Measurements from ENCODE around the gene EML6.

EML6 gene

GRCh38 chr2:54758951-54759350, 35.5 kb downstream of the EML6 start:
- no peak for TF ChIP-seq SIN3A (IDR thresholded peaks at IDR 0.05; ENCODE audit: borderline replicate concordance, insufficient read depth, low read length)

GRCh38 chr2:54760310-54760709, 36.8 kb downstream of the EML6 start:
- TF ChIP-seq REST (IDR thresholded peaks at IDR 0.05; ENCODE audit: insufficient read depth in 1 of 2, low read depth in 2 of 2, low read length in 2 of 2) (no peak), FOXP2 (optimal IDR thresholded peaks at IDR 0.05; ENCODE audit: borderline replicate concordance, extremely low read depth, extremely low read length, insufficient read depth) (no peak), SIN3A (IDR thresholded peaks at IDR 0.05; ENCODE audit: borderline replicate concordance, insufficient read depth, low read length) (no peak), TAF1 (IDR thresholded peaks at IDR 0.05; ENCODE audit: borderline replicate concordance, insufficient read depth, low read length) (no peak), POLR2AphosphoS5 (IDR thresholded peaks at IDR 0.05; ENCODE audit: low read depth, low read length) (no peak)

GRCh38 chr2:54763636-54764291, 40.3 kb downstream of the EML6 start:
- TF ChIP-seq REST (IDR thresholded peaks at IDR 0.05; ENCODE audit: insufficient read depth in 1 of 2, low read depth in 2 of 2, low read length in 2 of 2) = no peak
- no peak for TF ChIP-seq TAF1 (IDR thresholded peaks at IDR 0.05; ENCODE audit: borderline replicate concordance, insufficient read depth, low read length)
- TF ChIP-seq POLR2AphosphoS5 (IDR thresholded peaks at IDR 0.05; ENCODE audit: low read depth, low read length) = no peak
- no peak for TF ChIP-seq FOXP2 (optimal IDR thresholded peaks at IDR 0.05; ENCODE audit: borderline replicate concordance, extremely low read depth, extremely low read length, insufficient read depth)
- TF ChIP-seq SIN3A (IDR thresholded peaks at IDR 0.05; ENCODE audit: borderline replicate concordance, insufficient read depth, low read length) = no peak

- no peak for TF ChIP-seq TAF1 (IDR thresholded peaks at IDR 0.05; ENCODE audit: borderline replicate concordance, insufficient read depth, low read length)
- TF ChIP-seq REST (IDR thresholded peaks at IDR 0.05; ENCODE audit: insufficient read depth in 1 of 2, low read depth in 2 of 2, low read length in 2 of 2) = no peak
- TF ChIP-seq POLR2AphosphoS5 (IDR thresholded peaks at IDR 0.05; ENCODE audit: low read depth, low read length) = no peak
- no peak for TF ChIP-seq SIN3A (IDR thresholded peaks at IDR 0.05; ENCODE audit: borderline replicate concordance, insufficient read depth, low read length)
- TF ChIP-seq FOXP2 (optimal IDR thresholded peaks at IDR 0.05; ENCODE audit: borderline replicate concordance, extremely low read depth, extremely low read length, insufficient read depth) = no peak
Observed at GRCh38 chr2:54767921-54768320, 44.5 kb downstream of the EML6 start.

- no peak for TF ChIP-seq TAF1 (IDR thresholded peaks at IDR 0.05; ENCODE audit: borderline replicate concordance, insufficient read depth, low read length)
- no peak for TF ChIP-seq POLR2AphosphoS5 (IDR thresholded peaks at IDR 0.05; ENCODE audit: low read depth, low read length)
- TF ChIP-seq FOXP2 (optimal IDR thresholded peaks at IDR 0.05; ENCODE audit: borderline replicate concordance, extremely low read depth, extremely low read length, insufficient read depth) = no peak
- TF ChIP-seq REST (IDR thresholded peaks at IDR 0.05; ENCODE audit: insufficient read depth in 1 of 2, low read depth in 2 of 2, low read length in 2 of 2) = no peak
- no peak for TF ChIP-seq SIN3A (IDR thresholded peaks at IDR 0.05; ENCODE audit: borderline replicate concordance, insufficient read depth, low read length)
Observed at GRCh38 chr2:54768772-54769428, 45.4 kb downstream of the EML6 start.
